H1 (cell line): Measurements from ENCODE around the gene TNFRSF14. TPM values are rescaled to one million over a fixed set of nuclear protein-coding genes. Genes with fewer than 3 reads are reported as not detected.

Experiments
- ASH2L ChIP-seq: fragments of 200-600, 300-600 bp; sonication (generic); IDR thresholded peaks from one replicate; pipeline ENCODE4 v1.7.1; 2017; ENCODE audit warnings: low read length
- BACH1 ChIP-seq: IDR thresholded peaks from 2 replicates; pipeline ENCODE4 v1.6.1; 2012; ENCODE audit warnings: low read length, improper control_type of control experiment
- JUN ChIP-seq: IDR thresholded peaks from 2 replicates; pipeline ENCODE4 v1.6.1; 2011; ENCODE audit warnings: low read depth, mild to moderate bottlenecking, improper control_type of control experiment, low read length
- POU5F1 ChIP-seq: IDR thresholded peaks from 2 replicates; pipeline ENCODE4 v1.6.1; 2011; ENCODE audit warnings: low read depth, mild to moderate bottlenecking, low read length, moderate library complexity
- SP2 ChIP-seq: IDR thresholded peaks from 2 replicates; pipeline ENCODE4 v1.6.1; 2012; ENCODE audit warnings: mild to moderate bottlenecking, low read length, inconsistent platforms
- SRF ChIP-seq: IDR thresholded peaks from 2 replicates; pipeline ENCODE4 v1.6.1; 2011; ENCODE audit warnings: mild to moderate bottlenecking, low read depth, low read length, moderate library complexity
- TBP ChIP-seq: IDR thresholded peaks from 2 replicates; pipeline ENCODE4 v1.6.1; 2011; ENCODE audit warnings: low read depth, low read length, improper control_type of control experiment
- polyA plus RNA-seq, 7 experiments: library from polyadenylated mRNA; depleted of rRNA in 3 of 7; stranded (reverse) in 5 of 7; unstranded in 2 of 7; fragments of >200 nt in 5 of 7; fragments of 200-250 nt in 2 of 7; gene quantifications; 1 replicate in 5 of 7; 2 replicates in 1 of 7; 4 replicates in 1 of 7; pipeline versions ENCODE4 v1.2.1 to v1.2.3, GENCODE V29; 2011 to 2013; ENCODE audit warnings: missing spikeins in 2 of 7, mixed read lengths in 2 of 7
- total RNA-seq: library from RNA; stranded (reverse); fragmentation: NEBNext Ultra II Directional; extraction: Animal tissue kit (Norgen Biotek cat#: 25700); gene quantifications from 2 replicates; pipeline ENCODE4 v1.2.1, GENCODE V29; 2021
- TF ChIP-seq, protein P1 (sequence below): fragments of 300-600 bp; sonication (generic); IDR thresholded peaks from 2 replicates; pipeline ENCODE4 v1.7.1; 2012; ENCODE audit warnings: low read length, moderate library complexity, mild to moderate bottlenecking, inconsistent platforms; ENCODE audit not compliant: insufficient replicate concordance
- TF ChIP-seq, protein P2 (sequence below): IDR thresholded peaks from 2 replicates; pipeline ENCODE4 v1.6.1; 2012; ENCODE audit warnings: low read length, inconsistent platforms

TNFRSF14 gene
- total and polyA plus RNA-seq, 2 of the 8 experiments (the other 6 are each of a cell fraction or from before 2014, with no cell fraction given): 0.36 to 0.50 TPM

DNA sequence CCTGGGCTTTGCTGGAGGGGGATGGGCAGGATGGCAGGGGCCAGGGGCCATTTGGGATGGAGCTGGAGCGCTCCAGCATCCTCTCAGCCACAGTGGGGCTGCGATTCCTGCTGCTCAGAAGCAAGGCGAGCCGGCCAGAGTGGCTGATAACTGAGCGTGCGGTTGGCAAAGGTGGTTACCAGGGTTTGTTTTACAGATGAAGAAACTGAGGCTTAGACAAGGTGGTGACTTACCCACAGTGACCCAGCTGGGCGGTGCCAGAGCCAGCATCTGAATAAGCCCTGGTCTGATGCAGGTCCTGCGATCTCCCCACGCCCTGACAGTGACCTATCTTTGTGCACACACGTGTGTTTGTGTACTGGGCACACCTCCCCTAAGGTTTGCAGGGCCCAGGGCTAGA is 24.5 kb downstream of the TNFRSF14 start (continued):
- TF ChIP-seq, protein P1, sequence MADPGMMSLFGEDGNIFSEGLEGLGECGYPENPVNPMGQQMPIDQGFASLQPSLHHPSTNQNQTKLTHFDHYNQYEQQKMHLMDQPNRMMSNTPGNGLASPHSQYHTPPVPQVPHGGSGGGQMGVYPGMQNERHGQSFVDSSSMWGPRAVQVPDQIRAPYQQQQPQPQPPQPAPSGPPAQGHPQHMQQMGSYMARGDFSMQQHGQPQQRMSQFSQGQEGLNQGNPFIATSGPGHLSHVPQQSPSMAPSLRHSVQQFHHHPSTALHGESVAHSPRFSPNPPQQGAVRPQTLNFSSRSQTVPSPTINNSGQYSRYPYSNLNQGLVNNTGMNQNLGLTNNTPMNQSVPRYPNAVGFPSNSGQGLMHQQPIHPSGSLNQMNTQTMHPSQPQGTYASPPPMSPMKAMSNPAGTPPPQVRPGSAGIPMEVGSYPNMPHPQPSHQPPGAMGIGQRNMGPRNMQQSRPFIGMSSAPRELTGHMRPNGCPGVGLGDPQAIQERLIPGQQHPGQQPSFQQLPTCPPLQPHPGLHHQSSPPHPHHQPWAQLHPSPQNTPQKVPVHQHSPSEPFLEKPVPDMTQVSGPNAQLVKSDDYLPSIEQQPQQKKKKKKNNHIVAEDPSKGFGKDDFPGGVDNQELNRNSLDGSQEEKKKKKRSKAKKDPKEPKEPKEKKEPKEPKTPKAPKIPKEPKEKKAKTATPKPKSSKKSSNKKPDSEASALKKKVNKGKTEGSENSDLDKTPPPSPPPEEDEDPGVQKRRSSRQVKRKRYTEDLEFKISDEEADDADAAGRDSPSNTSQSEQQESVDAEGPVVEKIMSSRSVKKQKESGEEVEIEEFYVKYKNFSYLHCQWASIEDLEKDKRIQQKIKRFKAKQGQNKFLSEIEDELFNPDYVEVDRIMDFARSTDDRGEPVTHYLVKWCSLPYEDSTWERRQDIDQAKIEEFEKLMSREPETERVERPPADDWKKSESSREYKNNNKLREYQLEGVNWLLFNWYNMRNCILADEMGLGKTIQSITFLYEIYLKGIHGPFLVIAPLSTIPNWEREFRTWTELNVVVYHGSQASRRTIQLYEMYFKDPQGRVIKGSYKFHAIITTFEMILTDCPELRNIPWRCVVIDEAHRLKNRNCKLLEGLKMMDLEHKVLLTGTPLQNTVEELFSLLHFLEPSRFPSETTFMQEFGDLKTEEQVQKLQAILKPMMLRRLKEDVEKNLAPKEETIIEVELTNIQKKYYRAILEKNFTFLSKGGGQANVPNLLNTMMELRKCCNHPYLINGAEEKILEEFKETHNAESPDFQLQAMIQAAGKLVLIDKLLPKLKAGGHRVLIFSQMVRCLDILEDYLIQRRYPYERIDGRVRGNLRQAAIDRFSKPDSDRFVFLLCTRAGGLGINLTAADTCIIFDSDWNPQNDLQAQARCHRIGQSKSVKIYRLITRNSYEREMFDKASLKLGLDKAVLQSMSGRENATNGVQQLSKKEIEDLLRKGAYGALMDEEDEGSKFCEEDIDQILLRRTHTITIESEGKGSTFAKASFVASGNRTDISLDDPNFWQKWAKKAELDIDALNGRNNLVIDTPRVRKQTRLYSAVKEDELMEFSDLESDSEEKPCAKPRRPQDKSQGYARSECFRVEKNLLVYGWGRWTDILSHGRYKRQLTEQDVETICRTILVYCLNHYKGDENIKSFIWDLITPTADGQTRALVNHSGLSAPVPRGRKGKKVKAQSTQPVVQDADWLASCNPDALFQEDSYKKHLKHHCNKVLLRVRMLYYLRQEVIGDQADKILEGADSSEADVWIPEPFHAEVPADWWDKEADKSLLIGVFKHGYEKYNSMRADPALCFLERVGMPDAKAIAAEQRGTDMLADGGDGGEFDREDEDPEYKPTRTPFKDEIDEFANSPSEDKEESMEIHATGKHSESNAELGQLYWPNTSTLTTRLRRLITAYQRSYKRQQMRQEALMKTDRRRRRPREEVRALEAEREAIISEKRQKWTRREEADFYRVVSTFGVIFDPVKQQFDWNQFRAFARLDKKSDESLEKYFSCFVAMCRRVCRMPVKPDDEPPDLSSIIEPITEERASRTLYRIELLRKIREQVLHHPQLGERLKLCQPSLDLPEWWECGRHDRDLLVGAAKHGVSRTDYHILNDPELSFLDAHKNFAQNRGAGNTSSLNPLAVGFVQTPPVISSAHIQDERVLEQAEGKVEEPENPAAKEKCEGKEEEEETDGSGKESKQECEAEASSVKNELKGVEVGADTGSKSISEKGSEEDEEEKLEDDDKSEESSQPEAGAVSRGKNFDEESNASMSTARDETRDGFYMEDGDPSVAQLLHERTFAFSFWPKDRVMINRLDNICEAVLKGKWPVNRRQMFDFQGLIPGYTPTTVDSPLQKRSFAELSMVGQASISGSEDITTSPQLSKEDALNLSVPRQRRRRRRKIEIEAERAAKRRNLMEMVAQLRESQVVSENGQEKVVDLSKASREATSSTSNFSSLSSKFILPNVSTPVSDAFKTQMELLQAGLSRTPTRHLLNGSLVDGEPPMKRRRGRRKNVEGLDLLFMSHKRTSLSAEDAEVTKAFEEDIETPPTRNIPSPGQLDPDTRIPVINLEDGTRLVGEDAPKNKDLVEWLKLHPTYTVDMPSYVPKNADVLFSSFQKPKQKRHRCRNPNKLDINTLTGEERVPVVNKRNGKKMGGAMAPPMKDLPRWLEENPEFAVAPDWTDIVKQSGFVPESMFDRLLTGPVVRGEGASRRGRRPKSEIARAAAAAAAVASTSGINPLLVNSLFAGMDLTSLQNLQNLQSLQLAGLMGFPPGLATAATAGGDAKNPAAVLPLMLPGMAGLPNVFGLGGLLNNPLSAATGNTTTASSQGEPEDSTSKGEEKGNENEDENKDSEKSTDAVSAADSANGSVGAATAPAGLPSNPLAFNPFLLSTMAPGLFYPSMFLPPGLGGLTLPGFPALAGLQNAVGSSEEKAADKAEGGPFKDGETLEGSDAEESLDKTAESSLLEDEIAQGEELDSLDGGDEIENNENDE: no peak
- TF ChIP-seq, protein P2, sequence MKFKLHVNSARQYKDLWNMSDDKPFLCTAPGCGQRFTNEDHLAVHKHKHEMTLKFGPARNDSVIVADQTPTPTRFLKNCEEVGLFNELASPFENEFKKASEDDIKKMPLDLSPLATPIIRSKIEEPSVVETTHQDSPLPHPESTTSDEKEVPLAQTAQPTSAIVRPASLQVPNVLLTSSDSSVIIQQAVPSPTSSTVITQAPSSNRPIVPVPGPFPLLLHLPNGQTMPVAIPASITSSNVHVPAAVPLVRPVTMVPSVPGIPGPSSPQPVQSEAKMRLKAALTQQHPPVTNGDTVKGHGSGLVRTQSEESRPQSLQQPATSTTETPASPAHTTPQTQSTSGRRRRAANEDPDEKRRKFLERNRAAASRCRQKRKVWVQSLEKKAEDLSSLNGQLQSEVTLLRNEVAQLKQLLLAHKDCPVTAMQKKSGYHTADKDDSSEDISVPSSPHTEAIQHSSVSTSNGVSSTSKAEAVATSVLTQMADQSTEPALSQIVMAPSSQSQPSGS: no peak
- no peak for TF ChIP-seq SRF
- TF ChIP-seq BACH1: no peak
- no peak for TF ChIP-seq TBP
- no peak for TF ChIP-seq ASH2L
- TF ChIP-seq SP2: no peak
- no peak for TF ChIP-seq JUN
- TF ChIP-seq POU5F1: no peak
